Stimulated activated CD4-positive, alpha-beta T cell treated with anti-CD3 and anti-CD28 coated beads, Interleukin-1b, Interleukin-23, amount 100 ng/mL, for 4 hours (primary cell): ENCODE results near the gene MITF.
"Not testable (repeated sequence)": the region's sequence is repeated elsewhere in the genome, so short reads cannot be mapped to it uniquely, and the experiment has no call there.

Experiments used
- DNase-seq, 2 donors: peaks; one replicate each; pipeline ENCODE4 v3.0.0-alpha.2; 2020; ENCODE audit warnings: low read depth in 2 of 2

Gene MITF

GRCh38 chr3:69787436-69788168, 48.3 kb downstream of the MITF start:
- DNase-seq, result no peak

- no peak for DNase-seq
These were observed 51.8 kb downstream of the MITF start for GRCh38 chr3:69791106-69791505.

DNA sequence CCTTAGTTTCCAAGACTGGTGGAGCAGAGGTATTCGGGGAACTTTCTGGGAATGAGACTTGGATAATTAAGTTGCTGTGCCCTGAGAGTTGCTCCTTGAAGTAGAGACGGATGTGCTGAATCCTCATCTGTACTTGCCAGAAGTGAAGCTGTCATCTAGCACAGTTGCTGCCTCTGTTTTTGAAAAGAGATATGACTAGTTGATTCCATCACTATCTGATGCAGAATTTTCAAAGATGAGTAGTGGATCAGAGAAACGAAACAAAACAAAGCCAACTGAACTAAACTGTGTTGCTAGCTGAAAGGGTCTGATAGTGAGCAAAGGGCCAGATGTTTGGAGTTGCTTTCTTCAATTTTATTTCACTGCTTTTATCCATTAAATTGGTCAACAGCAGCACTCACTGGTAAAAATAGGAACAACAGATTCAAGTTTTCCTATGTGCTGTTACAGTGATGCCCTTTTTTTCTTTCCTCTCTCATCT, 52.7 kb downstream of the MITF start:
- no peak for DNase-seq

- not testable (repeated sequence) for DNase-seq
These were observed 56.9 kb downstream of the MITF start for GRCh38 chr3:69796126-69796525.

- no peak for DNase-seq
These were observed 64.5 kb downstream of the MITF start for GRCh38 chr3:69803681-69804270.

DNA sequence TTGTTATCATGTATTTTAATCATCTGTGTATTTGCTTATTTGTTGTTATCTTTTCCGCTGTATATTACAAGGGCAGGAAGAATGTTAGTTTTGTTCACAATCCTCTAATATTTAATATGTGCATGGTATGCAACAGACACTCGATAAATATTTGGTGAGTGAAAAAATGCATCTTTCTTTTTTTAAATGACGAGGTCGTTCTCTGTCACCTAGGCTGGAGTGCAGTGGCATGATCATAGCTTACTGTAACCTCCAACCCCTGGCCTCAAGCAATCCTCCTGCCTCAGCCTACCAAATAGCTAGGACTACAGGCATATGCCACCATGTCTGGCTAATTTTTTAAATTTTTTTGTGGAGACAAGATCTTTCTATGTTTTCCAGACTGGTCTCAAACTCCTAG, 66.2 kb downstream of the MITF start:
- DNase-seq, result no peak

- no peak for DNase-seq
These were observed 67.6 kb downstream of the MITF start for GRCh38 chr3:69806735-69807438.

DNA sequence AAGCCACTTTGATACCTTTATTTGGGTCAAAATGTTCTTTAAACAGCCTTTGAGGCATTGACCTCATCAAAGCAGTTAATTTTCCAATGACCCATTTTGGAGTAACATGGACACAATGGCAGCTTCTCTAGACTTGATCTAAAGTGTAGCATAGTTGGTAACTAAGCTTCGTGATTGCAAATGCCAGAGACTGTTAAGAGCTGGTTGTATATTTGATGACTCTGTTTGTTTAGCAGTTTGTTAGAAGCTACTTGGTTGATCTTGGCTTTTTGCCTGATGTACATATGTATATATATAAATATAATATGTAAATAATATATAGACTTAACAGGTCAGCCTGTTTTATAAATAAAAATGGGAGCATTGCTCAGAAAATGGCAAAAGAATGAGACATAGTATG, 68.4 kb downstream of the MITF start:
- DNase-seq, result no peak

GRCh38 chr3:69809076-69809835, 70.0 kb downstream of the MITF start:
- DNase-seq, result no peak

- no peak for DNase-seq
These were observed 72.5 kb downstream of the MITF start for GRCh38 chr3:69811452-69812401.

- no peak for DNase-seq
These were observed 76.7 kb downstream of the MITF start for GRCh38 chr3:69815970-69816369.

GRCh38 chr3:69817988-69818387, 78.7 kb downstream of the MITF start:
- DNase-seq, result no peak

DNA sequence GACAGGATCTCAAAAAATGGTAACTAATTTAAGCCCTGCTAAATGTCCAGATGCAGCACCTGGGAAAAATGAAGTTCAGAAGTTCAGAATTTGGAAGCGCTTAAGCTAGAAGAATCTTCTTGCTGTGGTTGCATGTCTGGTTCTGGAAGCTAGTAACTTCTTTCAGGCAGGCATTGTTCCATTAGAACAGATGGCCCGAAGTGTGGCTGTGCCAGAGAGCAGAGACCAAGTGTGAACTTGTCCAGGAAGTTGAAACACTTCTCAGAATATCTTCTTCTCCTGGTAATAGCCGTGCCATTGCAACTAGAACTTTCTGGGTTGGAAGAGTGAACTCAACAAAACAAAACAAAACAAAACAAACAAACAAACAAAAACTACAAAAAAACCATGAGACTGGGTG, 80.0 kb downstream of the MITF start:
- DNase-seq, result no peak

DNA sequence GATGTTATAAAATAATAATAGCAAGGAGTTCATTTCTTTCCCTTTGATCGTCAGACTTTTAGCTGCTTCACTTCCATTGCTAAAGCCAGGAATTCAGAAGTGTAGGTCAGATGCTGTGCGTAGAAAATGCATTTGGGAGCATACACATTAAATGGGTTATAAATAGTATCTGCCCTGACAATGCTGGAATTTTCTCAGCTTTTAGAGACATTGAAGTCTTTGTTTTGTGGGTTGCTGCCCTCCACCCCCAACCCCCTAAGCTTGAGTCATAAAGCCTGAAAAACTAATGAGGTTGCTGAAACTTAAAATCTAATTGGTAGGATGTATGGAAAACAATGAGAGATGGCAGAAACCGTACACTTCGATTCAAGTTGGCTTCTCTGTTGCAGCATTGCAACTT, 81.9 kb downstream of the MITF start:
- no peak for DNase-seq

- DNase-seq, result no peak
These were observed 84.5 kb downstream of the MITF start for GRCh38 chr3:69823743-69824142.

- DNase-seq, result no peak
These were observed 86.2 kb downstream of the MITF start for GRCh38 chr3:69825446-69825845.

- no peak for DNase-seq
These were observed 87.9 kb downstream of the MITF start for GRCh38 chr3:69827127-69827526.

GRCh38 chr3:69828817-69829216, 89.6 kb downstream of the MITF start:
- no peak for DNase-seq

DNA sequence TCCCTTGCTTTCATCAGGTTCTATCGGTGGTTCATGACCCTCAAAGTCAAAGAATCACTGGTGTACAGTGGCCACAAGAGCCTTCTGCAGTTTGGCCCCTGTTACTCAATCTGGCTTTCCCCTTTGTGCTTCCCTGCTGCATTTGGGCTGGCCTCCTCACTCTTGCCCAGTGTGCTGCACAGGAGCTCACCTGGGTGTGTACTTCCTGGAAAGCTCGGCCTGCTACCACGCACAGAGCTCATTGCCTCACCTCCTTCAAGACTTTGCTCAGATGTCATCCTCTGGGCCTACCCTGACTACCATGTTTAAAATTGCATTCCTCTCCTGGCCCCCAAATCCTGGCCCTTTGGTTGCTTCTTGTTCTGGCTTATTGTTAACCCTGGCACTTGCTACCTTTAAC, 90.9 kb downstream of the MITF start:
- no peak for DNase-seq

DNA sequence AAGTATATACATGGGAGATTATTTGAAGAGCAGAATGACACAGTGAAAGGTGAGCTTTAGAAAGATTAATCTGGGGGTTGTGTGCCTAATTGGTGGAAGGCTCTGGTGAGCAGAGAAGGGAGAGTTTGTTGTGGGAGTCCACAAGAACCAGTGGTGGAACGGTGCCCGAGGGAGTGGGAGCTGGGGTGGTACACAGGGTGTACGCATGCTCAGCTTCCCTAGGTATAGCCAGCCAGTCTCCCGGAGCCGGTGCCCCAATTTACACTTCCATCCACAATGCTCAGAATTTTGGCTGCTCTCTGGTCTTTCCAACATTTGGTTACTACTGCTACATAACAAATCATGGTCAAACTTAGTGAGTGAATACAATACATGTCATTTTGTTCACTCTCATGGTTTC, 92.5 kb downstream of the MITF start:
- no peak for DNase-seq

- DNase-seq, result no peak
These were observed 94.3 kb downstream of the MITF start for GRCh38 chr3:69833591-69833990.
